Measurements from ENCODE around the gene TDP2.
"Not testable (repeated sequence)": the region's sequence is repeated elsewhere in the genome, so short reads cannot be mapped to it uniquely, and the experiment has no call there.

TDP2 gene

DNA sequence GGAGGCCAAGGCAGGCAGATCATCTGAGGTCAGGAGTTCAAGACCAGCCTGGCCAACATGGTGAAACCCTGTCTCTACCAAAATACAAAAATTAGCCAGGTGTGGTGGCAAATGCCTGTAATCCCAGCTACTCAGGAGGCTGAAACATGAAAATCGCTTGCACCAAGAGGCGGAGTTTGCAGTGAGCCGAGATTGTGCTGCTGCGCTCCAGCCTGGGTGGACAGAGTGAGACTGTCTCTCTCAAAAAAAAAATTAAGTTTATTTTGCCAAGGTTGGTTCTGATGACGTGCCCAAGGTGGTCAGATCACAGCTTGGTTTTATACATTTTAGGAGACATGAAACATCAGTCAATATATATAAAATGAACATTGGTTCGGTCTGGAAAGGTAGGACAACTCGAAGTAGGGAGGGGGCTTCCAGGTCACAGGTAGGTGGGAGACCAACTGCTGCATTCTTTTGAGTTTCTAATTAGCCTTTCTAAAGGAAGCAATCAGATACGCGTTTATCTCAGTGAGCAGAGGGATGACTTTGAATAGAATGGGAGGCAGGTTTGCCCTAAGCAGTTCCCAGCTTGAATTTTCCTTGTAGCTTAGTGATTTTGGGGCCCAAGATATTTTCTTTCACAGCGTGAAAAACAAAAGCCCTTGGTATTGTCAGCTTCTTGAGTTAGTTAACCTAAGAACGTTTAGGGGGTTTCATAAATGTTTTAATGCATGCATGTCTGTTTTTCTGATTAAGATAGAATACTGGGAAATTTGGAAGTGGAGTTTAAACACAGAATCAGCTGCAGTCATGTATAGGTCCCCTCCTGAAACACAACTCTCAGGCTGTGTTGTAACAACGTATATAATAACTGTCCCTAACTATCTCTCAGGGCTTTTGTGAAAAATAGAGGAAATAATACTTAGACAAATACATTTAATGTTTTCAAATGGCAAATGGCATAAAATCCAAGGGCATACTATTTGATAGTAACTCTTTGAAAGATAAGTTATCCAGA is 16.9 kb upstream of the TDP2 start:
- DNase-seq (ENCODE audit: extremely low read depth in 1 of 2, low read depth in 1 of 2), result no peak

DNA sequence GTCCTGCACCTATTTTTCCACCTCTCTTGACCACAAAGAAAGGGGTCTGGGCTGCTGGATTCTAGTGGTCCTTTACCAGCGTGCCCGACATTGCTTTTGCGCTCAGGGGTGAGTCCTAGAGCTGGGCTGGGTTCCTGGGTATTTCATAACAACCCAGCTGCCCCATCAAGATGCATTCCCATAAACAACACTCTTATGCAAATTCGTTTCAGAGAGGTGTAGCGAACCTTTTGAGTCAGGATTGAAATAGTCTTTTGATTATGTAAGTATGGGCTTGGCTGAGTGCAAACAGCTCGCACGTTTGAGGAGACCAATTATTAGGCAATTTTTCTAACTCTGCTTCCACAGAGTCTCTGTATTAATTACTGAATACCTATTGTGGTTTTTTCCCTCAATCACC is 13.9 kb upstream of the TDP2 start:
- DNase-seq (ENCODE audit: extremely low read depth in 1 of 2, low read depth in 1 of 2), result no peak

DNA sequence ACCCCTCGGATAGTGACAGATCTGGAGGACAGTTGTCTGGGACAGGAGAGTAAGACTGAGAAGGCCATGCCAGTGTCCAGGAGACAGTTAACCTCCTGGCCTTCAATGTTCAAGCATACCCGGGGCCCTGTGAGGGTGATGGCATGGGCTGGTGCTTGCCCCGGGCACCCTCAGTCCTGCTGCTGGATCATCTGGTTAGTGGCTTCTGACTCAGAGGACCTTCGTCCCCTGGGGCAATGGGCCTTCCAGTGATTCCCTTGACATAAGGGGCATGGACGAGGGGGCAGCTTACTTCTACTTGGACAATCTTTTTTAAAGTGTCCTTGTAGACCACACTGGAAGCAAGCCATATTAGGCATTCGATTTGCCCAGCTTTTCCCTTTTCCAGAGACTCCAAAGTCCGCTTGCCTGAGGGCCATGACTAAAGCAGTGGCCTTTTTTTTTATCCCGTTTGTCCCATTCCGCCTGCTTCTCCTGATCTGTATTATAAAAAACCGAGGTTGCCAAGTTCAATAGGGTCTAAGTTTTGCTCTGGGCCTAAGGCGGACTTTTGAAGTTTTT is 12.2 kb upstream of the TDP2 start:
- not testable (repeated sequence) for DNase-seq (ENCODE audit: extremely low read depth in 1 of 2, low read depth in 1 of 2)

DNA sequence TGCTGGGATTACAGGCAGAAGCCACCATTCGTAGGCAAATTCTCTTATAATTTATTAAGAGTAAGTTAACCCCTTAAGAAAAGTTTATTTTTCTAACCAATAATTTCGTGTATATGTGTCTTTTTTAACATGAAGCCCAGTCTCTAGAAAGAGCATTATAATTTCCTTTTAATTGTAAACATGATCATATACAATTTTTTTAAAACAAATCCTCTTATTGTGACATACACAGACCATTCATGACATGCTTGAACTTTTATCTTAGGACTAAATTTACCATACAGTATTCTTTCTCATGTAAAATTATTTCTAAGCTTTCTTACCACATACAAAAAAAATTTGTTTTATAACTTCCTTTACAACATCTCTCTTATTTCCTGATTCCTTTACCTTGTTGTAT is 6.9 kb upstream of the TDP2 start:
- no peak for DNase-seq (ENCODE audit: extremely low read depth in 1 of 2, low read depth in 1 of 2)

DNA sequence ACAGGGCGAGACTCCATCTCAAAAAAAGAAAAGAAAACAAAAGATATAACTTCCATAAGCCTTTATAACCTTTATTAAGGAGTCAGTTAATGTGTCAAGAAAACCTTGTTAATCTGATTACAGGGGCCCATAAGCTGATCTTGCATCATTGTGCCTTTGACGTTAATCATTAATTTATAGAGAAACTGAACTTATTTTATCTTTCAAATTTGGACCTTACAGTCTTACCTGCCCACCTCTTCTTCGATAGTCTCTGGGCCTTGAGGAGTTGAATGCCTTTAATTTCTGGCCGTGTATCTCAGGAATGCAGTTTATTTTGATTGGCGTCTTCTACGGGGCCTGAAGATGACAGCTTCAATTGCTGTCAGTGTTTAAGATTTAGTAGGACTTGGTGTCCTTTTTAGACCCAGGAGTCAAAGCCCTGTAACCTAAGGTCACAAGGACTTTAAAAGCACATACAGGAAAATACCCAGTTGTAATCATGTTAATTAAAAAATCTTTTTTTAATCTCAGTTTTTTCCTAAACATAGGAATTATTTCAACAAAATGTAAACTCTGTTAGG is 6.0 kb upstream of the TDP2 start:
- DNase-seq (ENCODE audit: extremely low read depth in 1 of 2, low read depth in 1 of 2), result no peak

DNA sequence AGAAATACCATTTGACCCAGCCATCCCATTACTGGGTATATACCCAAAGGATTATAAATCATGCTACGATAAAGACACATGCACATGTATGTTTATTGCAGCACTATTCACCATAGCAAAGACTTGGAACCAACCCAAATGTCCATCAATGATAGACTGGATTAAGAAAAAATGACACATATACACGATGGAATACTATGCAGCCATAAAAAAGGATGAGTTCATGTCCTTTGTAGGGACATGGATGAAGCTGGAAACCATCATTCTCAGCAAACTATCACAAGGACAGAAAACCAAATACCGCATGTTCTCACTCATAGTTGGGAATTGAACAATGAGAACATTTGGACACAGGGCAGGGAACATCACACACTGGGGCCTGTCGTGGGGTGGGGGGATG is 4.4 kb upstream of the TDP2 start:
- not testable (repeated sequence) for DNase-seq (ENCODE audit: extremely low read depth in 1 of 2, low read depth in 1 of 2)

DNA sequence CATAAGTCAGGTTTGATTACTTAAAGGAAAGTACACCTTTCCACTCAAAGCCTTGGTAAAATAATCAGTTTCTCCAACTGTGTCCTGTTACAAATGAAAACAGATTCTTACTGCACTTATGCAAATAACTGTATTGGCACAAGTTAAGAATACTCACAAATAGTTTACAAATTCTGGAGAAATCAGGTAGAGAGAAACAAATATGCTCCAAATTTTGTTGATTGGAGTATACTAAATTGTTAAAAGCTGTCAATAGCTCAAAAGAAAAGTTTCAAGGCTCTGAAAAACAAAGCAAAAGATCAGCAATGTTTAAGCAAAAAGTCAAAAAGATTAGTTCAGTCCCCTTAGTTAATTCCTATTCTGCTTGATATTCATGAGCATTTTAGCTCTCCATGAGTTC is 3.8 kb upstream of the TDP2 start:
- DNase-seq (ENCODE audit: extremely low read depth in 1 of 2, low read depth in 1 of 2), result not testable (repeated sequence)

DNA sequence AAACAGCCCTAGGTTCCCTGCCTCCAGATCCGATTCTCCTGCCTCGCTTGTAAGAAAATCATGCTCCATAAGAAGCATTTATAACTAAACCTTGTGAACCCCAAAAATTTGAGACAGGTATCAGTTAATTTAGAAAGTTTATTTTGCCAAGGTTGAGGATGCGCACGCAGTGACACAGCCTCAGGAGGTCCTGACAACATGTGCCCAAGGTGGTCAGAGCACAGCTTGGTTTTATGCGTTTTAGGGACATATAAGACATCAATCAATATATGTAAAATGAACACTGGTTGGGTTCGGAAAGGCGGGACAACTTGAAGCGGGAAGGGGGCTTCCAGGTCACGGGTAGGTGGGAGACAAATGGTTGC is 2.3 kb upstream of the TDP2 start:
- DNase-seq (ENCODE audit: extremely low read depth in 1 of 2, low read depth in 1 of 2), result no peak

DNA sequence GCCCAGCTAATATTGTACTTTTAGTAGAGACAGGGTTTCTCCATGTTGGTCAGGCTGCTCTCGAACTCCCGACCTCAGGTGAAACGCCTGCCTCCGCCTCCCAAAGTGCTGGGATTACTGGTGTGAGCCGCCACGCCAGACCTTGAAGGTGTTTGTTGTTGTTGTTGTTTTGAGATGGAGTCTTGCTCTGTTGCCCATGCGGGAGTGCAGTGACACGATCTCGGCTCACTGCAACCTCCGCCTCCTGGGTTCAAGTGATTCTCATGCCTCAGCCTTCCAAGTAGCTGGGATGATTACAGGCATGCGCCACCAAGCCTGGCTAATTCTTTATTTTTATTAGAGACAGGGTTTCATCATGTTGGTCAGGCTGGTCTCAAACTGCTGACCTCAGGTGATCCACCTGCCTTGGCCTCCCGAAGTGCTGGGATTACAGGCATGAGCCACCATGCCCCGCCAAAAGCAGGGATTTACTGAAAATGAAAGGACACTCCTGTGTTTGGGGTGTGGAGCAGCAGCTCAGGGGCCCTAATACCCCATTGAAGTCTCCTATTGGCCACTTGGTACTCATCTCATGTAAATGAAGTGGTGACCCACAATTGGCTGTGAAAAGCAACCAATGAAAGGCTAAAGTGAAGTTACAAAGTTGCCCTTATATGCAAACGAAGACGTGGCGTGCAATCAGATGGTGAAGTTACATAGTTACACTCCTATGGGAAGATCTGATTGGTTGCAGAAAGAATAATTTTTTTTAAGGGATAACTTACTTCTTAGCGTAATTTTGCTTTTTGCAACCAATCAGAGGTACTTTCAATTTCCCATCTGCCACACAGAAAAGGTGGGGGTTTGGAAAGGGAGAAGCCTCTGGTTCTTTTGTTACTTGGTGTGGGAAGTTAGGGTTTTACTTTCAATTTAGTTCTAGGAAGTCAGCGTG is 1.6 kb upstream of the TDP2 start:
- DNase-seq (ENCODE audit: extremely low read depth in 1 of 2, low read depth in 1 of 2), result not testable (repeated sequence)

DNA sequence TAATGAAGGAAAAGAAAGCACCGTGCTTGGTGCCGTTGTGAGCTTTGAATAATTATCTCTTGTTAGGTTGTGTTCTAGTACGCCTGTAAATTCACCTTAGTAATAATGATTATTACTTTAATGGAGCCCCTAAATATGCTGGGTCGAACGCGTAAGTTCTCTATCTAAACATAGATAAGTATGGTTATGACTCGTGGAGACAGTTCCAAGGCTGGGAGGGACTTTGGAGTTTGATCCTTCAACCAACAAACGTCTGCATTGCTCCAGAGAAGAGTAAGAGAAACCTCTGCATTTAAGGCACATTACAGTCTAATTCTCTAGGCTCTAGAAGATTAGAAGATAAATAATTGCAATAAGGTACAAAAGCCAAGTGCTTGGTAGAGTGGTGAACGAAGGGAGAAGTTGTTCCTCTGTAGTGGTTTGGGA is 692 bp upstream of the TDP2 start:
- no peak for DNase-seq (ENCODE audit: extremely low read depth in 1 of 2, low read depth in 1 of 2)

DNA sequence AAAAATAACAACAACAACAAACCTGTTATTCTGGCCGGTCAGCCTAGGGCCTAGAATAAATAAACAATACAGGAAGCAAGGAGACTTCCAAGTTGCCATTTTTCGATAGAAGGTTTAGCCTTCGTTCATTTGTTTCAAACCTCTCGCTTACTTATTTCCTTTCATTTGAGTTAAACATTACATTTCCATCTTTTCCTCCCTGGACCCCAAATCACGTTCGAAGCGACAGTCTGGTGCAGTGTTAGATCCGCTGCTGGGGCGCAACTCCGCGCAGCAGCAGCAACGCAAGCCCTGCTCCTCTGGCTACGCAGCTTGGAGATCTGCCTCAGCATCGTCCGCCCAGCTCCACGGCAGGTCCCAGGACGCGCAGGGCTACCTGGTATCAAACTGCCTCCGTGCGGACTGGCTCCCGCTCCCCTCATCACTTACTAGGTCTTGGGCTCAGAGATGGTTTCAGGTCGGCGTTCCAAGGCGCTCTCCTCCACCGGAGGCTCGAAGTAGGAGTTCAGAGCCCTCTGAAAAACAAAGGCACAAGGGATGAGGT is 530 bp downstream of the TDP2 start:
- peak in 1 of 2 donors; percentile 28 for DNase-seq (ENCODE audit: extremely low read depth in 1 of 2, low read depth in 1 of 2)

DNA sequence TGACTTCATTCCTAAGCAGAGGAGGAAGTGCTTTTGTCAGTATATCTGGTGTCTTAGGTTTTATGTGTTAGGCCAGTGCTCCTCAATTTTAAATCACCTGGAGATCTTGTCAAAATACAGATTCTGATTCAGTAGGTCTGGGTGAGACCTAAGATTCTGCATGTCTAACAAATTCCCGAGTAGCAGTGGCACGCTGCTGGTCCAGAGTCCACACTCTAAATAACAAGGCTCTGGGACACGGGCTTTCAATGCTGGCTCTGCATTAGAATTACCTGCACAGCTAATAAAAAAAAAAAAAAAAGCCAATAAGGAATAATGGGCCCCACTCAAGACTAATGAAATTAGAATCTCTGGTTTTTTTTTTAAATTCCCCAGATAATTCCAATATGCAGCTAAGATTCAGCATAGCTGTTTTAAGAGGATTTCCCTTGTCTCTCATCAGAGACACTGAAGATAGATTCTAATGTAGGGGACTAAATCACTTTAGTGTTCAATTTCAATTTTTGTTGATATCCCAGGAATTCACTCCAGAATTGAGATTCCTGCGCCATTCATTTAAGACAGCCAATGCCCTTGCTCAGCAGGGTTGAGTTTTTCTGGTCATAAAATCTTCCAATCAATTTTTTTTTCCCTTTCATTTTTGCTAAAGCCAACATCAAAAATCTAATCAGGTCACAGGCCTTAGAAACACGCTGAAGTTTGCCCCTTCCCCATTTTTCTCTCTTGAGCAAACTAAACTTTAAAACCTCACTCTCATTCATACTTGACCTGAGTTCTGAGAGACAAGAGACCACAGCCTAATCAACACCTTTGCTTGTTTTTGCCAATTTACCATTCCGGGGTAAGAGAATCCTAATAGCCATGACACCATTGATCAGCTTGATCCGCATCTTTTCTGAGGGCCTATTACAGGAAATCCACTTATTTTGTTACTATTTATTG is 2.4 kb downstream of the TDP2 start:
- DNase-seq (ENCODE audit: extremely low read depth in 1 of 2, low read depth in 1 of 2), result no peak

DNA sequence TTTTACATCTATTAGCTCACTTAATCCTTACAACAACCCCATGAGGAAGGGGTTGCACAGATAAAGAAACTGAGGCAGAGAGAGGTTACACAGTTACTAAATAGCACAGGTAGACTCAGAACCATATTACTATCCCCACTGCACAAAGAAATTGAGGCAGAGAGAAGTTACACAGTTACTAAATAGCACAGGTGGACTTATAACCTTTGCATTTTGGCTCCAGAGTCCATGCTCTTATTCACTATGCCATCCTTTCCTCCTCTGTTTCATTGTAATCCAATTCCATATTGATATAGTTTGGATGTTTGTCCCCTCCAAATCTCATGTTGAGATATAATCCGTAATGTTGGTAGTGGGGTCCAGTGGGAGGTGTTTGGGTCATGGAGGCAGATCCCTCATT is 3.5 kb downstream of the TDP2 start:
- DNase-seq (ENCODE audit: extremely low read depth in 1 of 2, low read depth in 1 of 2), result no peak

DNA sequence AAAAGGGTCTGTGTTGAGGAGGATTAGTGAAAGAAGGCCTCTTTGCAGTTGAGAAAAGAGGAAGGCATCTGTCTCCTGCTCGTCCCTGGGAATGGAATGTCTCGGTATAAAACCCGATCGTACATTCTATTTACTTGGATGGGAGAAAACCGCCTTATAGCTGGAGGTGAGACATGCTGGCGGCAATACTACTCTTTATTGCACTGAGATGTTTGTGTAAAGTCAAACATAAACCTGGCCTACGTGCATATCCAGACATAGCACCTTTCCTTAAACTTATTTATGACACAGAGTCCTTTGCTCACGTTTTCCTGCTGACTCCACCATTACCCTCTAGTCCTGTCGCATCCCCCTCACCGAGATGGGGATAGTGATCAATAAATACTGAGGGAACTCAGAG is 4.5 kb downstream of the TDP2 start:
- no peak for DNase-seq (ENCODE audit: extremely low read depth in 1 of 2, low read depth in 1 of 2)

DNA sequence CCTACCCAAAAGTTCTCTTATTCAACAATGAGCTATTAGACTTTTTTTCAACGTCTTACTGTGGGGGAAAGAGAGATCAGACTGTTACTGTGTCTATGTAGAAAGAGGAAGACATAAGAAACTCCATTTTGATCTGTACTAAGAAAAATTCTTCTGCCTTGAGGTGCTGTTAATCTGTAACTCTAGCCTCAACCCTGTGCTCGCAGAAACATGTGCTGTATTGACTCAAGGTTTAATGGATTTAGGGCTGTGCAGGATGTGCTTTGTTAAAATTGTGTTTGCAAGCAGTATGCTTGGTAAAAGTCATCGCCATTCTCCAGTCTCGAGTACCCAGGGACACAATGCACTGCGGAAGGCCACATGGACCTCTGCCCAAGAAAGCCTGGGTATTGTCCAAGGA is 4.9 kb downstream of the TDP2 start:
- not testable (repeated sequence) for DNase-seq (ENCODE audit: extremely low read depth in 1 of 2, low read depth in 1 of 2)

DNA sequence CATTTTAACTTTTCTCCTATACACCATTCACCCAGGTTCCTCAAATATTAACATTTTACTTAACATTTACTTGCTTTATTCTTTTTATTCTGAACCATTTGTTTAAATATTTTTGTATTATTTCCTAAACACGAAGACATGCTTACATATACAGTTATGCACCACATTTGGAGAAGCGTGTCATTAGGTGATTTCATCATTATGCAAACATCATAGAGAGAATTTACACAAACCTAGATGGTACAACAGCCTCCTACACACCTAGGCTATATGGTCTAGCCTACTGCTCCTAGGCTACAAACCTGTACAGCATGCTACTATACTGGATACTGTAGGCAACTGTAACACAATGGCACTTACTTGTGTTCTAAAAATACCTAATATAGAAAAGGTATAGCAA is 6.6 kb downstream of the TDP2 start:
- DNase-seq (ENCODE audit: extremely low read depth in 1 of 2, low read depth in 1 of 2), result no peak

DNA sequence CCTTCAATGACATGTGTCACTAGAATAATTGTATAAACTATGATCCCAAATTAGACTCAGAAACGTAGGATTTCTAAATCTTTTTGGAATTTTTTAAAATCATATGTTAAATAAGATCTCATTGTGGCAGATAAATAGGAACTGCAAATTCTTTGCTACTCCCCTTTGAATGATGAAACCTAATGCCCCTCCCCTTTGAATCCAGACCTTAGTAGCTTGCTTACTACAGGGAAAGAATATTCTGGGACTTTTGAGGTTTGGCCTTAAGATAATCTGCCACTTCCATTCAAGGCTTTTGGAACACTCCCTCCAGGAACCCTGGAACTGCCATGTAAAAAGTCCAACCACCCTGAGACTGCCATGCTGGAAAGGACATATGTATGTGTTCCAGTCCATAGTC is 7.1 kb downstream of the TDP2 start:
- no peak for DNase-seq (ENCODE audit: extremely low read depth in 1 of 2, low read depth in 1 of 2)

DNA sequence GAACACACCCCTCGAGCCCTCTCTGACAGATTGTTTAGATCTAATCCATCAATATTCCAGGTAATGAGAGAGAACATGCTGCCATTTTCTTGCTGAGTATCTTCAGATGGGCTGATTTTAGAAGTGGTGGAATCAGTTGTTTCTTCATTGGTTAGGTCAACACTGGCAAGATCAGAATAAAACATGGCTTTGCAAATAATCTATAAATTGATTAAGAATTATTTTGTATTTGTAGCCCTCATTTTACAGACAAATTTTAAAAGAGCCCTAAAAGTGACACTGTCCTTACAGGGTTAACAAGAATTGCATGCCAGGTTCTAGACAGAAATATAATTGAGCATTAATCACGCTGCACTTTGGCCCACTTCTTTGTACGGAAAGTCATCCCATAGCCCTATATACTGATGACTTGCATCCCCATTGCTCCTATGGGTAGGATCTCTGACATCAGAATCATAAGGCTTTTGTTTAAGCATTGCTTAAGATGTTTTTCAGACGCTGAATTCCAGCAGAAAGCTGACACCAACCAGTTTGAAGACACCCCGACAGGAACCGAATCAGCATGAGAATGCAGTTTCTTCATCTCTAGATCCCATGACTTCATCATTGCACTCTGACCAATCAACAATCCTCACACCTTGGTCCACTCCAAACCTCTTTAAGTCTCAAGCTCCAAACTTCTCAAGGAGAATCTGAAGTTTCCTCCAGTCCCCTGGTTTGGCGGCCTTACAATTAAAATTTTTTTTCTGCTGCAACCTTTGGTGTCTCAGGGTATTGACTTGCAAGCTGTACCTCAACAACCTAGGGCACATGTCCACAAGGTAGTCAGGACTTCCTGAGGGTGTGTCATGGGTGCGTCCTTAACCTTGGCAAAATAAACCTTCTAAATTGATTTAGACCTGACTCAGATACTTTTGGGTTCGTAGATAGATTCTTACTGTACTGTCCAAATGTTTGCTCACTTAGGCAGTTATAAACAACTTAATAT is 7.8 kb downstream of the TDP2 start:
- DNase-seq (ENCODE audit: extremely low read depth in 1 of 2, low read depth in 1 of 2), result no peak
